CD4-positive, alpha-beta T cell treated with Interleukin-4 for 4 hours (primary cell): ENCODE results near the gene ORC5.
A peak's percentile ranks its signal among the peaks of the same experiment; 100 is the strongest.
"Not testable (repeated sequence)": the region's sequence is repeated elsewhere in the genome, so short reads cannot be mapped to it uniquely, and the experiment has no call there.

Source experiments
- DNase-seq: peaks from one replicate; pipeline ENCODE4 v3.0.0-alpha.2; 2020

ORC5 gene

DNA sequence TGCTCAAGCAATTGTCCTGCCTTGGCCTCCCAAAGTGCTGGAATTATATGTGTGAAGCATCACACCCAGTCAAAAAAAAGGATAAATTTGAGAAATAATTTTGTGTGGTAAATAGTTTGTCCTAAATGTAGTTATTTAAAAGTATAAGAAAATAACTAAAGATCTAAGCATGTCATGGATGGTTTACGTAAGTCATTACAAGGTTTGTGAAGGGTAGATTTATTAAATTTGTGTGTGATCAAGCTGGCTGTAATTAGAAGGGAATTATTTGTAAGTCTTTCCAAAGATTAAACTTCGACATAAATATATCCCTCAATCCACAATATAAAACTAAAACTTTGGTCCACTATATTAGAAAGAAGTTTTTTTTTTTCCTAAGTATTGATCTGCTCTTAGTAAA, 28.6 kb downstream of the ORC5 start:
- no peak for DNase-seq

DNA sequence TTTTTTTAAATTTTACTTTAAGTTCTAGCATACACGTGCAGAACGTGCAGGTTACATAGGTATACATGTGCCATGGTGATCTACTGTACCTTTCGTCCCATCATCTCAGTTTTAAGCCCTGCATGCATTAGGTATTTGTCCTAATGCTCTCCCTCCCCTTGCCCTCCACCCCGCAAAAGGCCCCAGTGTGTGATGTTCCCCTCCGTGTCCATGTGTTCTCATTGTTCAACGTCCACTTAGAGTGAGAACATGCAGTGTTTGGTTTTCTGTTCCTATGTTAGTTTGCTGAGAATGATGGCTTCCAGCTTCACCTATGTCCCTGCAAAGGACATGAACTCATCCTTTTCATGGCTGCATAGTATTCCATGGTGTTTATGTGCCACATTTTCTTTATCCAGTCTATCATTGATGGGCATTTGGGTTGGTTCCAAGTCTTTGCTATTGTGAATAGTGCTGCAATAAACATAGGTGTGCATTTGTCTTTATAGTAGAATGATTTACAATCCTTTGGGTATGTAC, 30.2 kb downstream of the ORC5 start:
- DNase-seq = not testable (repeated sequence)

DNA sequence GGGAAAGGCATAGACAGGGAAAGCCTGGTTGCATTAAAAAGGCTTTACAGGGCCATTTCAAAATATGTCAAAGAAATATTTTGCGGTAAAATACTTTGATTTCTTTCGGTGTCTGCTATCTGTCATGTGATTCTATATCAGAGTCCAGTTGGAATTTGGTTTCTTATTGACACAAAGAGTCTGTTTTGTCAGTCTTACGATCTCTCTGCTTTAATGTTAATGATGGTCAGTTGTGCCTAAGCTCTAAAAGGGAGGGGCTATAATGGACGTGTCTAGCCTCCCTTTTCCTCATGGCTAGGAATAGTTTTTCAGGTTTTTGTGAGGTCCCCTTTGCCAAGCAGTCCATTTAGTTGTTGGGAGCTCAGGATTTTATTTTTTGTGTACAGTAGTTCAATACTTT, 31.5 kb downstream of the ORC5 start:
- DNase-seq = no peak

DNA sequence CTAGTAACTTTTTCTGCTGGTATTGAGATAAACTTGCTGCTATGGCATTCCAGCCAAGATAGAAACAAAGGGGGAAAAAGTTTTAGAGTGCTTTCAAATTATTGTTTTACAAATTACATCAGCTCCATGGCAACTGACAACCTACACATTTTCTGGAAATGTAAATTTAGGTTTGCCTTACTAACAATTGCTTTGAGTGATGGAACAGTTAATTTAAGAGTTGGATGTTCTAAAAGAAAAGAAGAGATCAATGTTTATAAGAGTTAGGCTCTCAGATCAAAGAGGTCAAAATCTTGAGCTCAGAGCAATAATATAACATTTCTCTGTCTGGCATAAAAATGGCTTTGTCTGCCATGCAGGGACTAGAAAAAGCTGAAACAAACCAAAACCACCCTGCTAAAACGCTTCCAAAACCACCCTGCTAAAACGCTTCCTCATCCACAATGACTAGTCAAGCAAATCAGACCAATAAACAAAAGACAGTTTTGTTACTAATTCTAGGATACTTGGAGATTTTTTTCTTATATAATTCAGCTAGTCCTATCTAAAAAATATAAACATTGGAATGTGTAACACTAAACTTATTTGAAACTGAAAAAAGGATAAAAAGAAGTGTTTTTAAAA, 32.3 kb downstream of the ORC5 start:
- no peak for DNase-seq

DNA sequence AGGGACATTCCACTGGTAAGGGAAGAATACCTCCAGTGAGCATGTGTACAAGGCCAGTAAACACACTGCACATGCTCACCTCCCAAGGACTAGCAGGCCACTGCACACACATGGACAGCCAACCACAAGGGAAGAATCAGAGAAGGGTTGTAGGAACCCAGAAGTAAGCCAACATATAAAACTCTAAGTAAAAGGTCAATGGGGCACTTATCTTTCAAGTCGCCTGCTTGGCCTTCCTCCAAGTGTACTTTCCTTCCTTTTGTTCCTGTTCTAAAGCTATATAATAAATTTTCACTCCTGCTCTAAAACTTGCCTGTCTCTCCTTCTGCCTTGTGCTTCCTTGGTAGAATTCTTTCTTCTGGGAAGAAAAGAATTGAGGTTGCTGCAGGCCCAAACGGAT, 33.0 kb downstream of the ORC5 start:
- DNase-seq = no peak

DNA sequence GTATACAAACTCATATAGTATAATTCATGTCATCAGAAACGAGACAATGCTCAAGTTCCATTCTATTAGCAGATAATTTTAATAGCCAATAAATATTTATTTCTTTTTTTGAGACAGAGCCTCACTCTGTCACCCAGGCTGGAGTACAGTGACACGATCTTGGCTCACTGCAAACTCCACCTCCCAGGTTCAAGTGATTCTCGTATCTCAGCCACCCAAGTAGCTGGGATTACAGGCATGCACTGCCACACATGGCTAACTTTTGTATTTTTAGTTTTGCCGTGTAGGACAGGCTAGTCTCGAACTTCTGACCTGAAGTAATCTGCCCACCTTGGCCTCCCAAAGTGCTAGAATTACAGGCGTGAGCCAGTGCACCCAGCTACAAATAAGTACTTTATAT, 45.7 kb downstream of the ORC5 start:
- DNase-seq = no peak

DNA sequence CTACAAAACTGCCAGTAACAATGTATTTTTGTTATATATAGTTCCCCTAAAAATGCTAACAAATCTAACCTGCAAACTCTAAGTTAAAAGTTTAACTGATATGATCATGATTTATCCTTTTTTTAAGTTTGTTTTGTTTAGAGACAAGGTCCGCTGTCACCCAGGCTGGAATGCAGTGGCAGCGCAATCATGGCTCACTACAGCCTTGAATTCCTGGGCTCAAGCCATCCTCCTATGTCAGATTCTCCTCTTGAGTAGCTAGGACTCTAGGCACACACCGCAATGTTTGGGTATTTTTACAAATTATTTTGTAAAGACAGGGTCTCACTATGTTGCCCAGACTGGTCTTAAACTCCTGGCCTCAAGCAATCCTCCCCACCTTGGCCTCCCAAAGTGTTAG, 46.6 kb downstream of the ORC5 start:
- no peak for DNase-seq

DNA sequence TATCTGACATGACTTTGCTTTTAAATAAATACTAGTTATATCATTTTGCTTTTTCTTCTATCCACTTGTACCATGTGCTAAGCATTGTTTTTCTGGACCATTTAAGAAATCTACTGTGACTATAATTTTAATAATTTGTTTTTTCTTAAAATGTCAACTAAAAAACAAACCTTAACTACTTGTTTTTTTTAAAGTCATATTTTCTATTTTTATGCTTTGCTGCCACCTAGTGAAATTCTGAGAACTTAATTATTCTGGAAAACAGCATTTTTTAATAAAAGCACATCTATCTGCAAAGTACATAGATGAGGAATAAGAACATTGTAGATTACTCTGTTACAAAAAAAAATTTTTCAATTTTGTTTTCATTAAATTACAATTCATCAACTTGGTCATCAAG, 47.4 kb downstream of the ORC5 start:
- DNase-seq = peak; percentile 5

DNA sequence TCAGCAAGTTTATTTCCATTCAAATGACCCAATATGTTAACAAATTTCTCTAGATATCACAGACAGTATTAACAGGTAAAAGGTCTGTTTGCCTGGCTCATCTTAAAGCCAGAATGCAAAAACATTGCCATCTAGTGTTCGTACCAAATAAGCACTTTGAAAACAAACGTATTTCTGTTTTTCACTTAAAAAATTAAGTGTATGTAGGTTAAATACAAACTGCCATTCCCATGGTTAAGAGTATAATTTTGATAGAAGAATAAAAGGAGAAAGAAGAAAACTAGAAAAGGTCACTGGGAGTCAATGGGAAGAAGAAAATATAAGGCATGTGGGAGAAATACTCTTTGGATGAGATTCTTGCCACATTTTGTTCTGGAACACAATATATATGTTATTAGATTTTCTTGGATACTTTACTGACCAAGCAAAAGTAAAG, 51.0 kb downstream of the ORC5 start:
- peak; percentile 6 for DNase-seq

DNA sequence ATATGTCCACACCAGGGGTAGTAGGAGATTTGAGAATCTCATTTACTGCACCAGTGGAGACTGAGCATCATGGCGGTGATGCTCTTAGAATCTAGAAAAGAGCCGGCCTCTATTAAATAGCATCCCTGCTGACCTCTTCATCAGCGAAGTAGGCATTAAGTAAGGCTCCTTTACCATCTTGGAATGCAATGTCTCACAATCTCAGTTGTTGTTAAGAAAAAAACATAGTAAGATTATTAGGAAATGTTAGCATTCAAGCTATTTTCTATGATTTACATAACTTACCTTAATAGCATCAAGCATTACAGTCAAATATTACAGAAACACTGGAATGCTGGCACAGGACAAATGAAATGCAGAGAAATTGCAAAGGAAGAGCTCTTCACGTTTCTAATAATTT, 54.5 kb downstream of the ORC5 start:
- no peak for DNase-seq

DNA sequence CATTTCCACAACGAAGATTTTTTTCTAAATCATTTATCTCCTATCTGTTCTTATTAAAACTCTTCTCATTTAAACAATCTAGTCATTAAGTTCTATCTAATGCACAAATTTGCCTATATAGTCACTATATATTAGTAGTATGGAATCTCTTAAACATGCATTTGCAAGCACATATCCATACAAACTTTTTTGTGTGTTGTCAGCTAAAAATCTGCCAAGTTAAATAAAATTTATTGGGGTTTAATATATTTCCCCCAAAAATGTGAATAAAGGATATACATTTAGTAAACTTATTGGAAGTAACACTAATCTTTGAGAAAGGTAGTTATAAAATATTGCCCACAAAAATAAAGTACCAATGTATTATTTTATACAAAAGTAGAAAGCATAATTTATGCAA, 55.3 kb downstream of the ORC5 start:
- DNase-seq = no peak

DNA sequence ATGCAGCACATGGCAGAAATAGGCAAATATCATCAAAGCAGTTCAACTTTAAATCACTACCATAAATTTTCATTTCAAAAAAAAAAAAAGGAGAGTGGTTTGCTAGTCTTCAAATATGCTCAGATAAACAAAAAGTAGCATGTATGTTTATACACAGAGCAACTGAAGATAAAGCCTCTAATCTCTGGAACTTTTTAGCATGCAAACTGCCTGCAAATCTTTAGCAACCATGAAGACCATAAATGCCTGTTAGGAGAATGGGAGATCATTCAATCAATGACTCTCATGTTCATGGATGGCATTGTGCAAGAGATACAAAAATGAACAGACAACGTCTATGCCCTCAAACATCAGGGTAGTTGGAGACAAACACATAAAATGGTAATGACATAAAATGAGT, 57.3 kb downstream of the ORC5 start:
- no peak for DNase-seq

DNA sequence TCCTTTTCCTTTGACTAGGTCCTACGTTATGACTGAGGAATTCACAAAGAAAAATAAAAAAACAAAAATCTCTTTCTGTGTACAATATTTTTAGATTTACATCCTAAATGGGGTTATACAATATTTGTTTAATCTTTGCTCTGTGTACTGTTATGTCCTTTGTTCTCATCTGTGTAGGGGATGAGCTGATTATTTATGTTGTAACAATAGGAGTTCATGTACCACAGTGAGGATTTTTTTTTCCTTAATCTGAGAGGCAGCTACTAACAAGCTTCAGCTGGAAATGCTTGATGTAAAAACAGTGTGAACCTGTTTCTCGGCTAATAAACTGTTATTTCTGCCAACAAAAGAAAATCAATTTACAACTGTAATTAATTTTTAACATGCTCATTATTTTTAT, 58.0 kb downstream of the ORC5 start:
- no peak for DNase-seq

DNA sequence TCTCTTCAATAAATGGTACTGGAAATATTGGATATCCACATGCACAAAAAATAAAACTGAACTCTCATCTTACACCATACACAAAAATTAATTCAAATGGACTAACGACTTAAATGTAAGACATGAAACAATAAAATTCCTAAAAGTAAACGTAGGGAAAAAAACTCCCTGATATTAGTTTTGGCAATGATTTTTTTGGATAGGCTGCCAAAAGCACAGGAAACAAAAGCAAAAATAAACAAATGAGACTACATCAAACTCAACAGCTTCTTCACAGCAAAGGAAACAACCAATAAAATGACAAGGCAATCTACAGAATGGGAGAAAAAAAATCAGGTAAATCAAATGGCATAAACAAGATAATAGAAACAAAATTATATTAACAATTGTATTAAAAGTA, 65.7 kb downstream of the ORC5 start:
- no peak for DNase-seq

DNA sequence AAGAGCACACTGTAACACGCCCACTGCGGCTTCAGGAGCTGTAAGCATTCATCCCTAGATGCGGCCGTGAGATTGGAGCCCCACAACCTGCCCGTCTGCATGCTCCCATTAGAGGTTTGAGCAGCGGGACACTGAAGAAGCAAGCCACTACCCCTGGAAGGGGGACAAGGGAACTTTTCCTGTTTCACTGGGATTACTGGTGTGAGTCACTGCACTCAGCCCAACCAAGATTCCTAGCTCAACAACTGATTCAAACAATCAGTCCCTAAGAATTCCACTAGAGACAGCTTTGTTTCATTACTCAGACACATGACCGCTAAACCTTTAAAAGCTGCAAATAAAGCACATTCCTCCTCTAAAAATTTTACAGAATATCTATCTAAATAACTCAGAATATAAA, 69.8 kb downstream of the ORC5 start:
- no peak for DNase-seq

DNA sequence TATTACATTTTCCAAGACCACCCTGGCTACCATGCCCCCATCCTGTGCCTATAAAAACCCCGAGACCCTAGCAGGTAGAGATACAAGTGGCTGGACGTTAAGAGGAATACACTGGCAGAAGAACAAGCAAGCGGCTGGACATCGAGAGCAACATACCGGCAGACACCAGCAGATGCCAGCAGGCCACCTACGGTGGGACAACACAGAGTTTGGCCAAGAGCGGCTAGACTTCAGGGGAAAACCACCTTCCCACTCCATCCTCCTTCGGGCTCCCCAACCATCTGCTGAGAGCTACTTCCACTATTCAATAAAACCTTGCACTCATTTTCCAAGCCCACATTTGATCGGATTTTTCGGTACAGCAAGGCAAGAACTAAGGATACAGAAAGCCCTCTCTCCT, 70.3 kb downstream of the ORC5 start:
- no peak for DNase-seq

DNA sequence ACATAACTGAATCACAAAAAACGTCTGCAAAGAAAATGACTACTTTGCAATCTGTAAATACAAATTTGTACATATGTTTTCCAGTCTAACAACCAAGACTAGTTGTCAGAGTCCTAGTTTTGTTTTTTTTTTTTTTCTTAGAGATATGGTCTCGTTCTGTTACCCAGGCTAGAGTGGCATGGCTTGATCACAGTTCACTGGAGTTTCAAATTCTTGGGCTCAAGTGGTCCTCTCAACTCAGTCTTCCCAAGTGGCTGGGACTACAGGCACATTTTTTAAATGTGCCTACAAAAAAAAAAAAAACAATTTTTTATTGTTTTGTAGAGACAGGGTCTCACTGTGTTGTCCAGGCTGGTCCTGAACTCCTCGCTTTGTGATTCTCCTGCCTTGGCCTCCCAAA, 70.8 kb downstream of the ORC5 start:
- DNase-seq = no peak

DNA sequence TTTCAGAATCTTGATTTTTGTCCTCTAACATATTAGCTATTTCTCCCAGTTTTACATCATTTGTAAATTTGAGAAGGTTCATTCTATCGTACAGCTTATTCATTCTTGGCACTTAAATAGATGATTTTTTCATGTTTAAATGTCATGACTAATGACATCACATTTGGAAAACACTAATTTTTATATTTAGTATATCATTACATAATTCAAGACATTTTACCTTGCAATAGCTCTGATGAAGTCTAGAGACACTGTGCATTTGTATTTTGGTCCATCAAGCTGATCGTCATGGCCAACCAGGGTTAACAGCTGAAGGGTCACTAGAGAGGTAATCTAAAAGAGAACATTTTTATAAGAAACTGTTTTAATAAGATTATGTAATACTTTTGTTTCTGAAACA, 71.3 kb downstream of the ORC5 start:
- DNase-seq = no peak

DNA sequence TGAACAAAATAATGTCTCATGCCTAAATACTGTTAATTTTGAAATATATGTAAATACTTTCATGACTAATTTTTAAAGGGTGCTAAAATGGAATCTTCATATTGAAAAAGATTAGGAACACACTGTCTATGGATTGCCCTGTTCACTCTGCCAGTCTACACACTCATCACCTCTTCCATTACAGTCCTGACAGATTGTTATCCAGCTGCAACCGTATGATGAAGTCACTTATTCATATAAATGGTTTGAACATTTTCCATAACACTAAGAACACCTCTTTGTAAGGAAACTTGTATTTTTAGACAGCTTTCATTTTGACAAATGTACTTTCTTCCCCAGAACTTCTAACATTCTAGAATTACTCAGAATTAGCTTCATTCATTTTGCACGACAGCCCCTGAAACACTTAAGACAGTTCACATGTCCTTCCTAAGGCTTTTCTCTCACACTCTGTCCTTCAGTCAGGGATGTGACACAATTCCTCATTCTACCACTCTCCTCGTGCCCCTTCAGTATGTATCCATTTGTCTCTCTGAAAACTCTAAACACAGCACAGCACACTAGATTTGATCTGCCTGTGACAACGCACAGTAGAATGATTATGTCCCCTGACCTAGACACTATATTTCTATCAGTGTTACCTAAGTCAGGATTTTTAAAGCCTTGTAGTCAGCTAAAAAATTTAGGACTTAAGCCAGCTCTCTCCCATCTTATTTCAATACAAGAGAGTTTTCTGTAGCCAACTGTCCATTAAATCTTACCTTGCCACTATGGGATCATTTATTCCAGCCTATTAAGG, 71.9 kb downstream of the ORC5 start:
- DNase-seq = no peak

DNA sequence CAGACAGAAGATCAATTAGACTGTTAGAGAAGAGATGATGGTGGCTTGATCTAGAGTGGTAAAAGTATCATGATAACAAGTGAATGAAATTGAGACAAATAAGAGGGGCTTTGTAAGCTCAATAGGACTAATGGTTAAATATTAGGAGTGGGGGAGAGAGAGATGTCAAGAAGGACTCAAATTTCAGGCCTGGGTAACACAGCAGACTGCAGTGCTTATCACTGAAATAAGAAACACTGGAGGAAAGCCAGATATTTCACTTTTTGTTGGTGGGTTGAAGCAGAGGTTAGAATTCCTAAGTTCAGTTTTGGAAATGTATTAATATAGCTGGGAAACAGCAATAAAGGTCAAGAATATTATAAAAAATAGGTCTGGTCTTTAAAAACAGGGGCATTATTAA, 74.6 kb downstream of the ORC5 start:
- DNase-seq = no peak

DNA sequence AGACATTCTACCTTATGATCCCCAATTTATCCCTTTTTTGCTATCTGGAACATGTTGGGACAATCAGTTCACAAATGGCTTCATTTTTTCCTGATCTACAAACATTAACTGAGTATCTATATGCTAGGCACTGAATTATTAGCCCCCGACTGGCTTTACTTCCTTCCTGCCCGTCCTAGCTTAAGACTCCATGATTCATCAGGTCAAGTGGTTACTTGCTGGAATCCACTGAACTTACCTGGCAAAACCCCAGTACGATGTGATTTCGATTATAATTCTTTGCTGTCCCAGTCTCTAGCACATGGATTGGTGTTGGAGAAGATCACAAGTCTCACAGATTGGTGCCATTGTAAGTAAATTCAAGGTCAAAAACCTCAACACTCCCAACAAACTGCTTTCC, 77.1 kb downstream of the ORC5 start:
- DNase-seq = no peak

DNA sequence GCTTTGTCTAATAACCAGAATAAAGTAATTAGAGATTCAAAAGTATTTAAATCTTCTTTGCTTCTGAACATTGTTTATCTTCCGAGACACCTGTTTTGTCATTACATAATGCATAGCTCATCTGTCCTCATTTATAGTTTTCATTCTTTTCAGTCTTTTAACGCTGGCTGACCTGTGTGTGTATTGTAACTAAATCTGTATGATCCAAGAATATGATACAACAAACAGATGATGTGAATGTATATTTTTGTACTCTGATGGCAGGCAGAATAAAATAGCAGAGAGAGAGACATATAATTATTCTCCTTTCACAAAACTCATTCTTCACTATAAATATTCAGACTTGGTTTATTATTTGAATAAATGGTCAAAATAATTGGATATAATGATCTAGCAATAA, 80.6 kb downstream of the ORC5 start:
- no peak for DNase-seq

DNA sequence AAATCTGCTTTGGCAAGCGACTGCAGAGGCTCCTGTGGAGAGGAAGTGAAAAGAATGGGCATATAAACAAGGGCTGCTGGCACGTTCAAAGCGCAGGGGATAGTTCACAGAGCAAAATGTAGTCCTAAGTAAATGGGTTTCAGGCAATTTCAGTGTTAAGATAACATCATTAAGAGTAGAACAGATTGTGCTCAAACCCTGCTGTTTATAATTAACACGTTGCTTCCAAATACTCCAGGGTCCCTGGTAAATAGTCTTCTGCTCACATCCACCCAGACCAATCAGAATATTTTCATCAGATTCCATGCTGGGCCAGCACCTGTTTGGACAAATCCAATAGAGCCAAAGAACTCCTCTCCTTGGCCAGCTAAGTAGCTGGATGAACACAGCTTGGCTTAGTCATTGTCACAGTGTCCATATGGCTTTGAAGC, 81.4 kb downstream of the ORC5 start:
- DNase-seq = no peak

DNA sequence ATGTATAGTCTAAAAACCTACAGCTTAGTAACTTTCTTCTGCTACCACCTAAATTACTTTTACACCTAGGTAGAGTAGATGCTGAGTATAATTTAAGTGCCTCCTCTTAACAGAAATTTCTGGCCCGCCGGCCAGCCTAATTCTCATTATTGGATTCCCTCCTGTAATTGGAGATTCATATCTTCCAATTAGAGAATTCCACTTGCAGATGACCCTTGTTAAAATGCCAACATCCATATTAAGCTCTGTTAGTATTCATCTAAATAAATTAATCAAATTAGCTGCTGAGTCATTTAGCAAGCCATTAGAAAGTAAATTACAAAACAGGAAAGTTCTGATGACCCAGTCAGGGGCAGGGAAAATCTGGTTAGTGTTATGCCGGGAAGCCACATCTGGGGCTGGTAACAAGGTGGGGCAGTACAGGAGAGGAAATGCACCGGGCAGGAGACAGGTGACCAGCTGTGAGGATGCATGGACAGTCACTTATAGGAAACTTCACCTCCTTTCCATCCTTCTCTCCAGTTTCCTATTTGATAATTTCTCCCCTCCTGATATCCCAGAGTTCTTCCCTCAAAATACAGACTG, 82.8 kb downstream of the ORC5 start:
- DNase-seq = no peak
